HepG2 (cell line): Measurements from ENCODE around the gene CORO1A. TPM values are rescaled to one million over a fixed set of nuclear protein-coding genes. Genes with fewer than 3 reads are reported as not detected.

Experiments used
- ATAC-seq: fragments of 200-7000 bp; cut with Tn5 transposase; 3 replicates; pipeline ENCODE4 v1.9.1; 2020; ENCODE audit warnings: mild to moderate bottlenecking, moderate library complexity
- BruUV-seq: library from RNA; stranded (reverse); fragments of 400-500 nt; replicated peaks from 2 replicates; lab custom pipeline; 2021; lab: Mats Ljungman, UMichigan
- CTCF ChIA-PET: fragments of 300-600 bp; formaldehyde crosslinking; extraction: SDS; loops from one replicate; lab custom pipeline; 2021; ENCODE audit warnings: low total read pairs, inconsistent platforms, low intra/inter-chr PET ratio; lab: Yijun Ruan, JAX
- POLR2A ChIA-PET: fragments of 350-600 bp; sonication (Branson Sonifier 250); formaldehyde crosslinking; loops from one replicate; lab custom pipeline; 2020; ENCODE audit warnings: antibody characterized with exemption, inconsistent platforms; lab: Yijun Ruan, JAX
- DNase-seq: peaks from one replicate; pipeline ENCODE4 v3.0.0-alpha.2; 2015; ENCODE audit warnings: low spot score
- FAIRE-seq: peaks from 3 replicates; lab custom pipeline; 2011; peaks lifted over from hg19 to GRCh38; lab: Jason Lieb, UNC
- H2AFZ ChIP-seq: one replicate; pipeline ENCODE4 v1.6.1; 2011; ENCODE audit warnings: low read length, inconsistent platforms
- H3K27ac ChIP-seq: fragments of 300-600 bp; 3 replicates; pipeline ENCODE4 v1.8.0; 2011; ENCODE audit warnings: mixed run types, mild to moderate bottlenecking, mixed read lengths, low read length, inconsistent platforms; ENCODE audit not compliant: insufficient read depth; ENCODE audit errors: extremely low read length
- H3K27me3 ChIP-seq, 2 experiments: fragments of 200-600 bp in 1 of 2; 2 replicates in 1 of 2; 3 replicates in 1 of 2; pipeline versions ENCODE4 v1.6.0 to v1.8.0; 2011; ENCODE audit warnings: low read length in 2 of 2, mild to moderate bottlenecking in 2 of 2, moderate library complexity in 2 of 2, inconsistent platforms in 1 of 2; ENCODE audit not compliant: insufficient read depth in 2 of 2, control insufficient read depth in 1 of 2
- H3K36me3 ChIP-seq, 2 experiments: fragments of 200-600 bp in 1 of 2; replicated peaks in 1 of 2; 2 replicates in 1 of 2; 3 replicates in 1 of 2; pipeline versions ENCODE4 v1.5.1 to v1.8.0; 2011; ENCODE audit warnings: low read length in 2 of 2, inconsistent platforms in 1 of 2; ENCODE audit not compliant: insufficient read depth in 2 of 2, control insufficient read depth in 1 of 2
- H3K4me1 ChIP-seq: 2 replicates; pipeline ENCODE4 v1.5.1; 2012; ENCODE audit warnings: low read length, inconsistent platforms; ENCODE audit not compliant: insufficient read depth
- H3K4me2 ChIP-seq: 2 replicates; pipeline ENCODE4 v1.6.0; 2011; ENCODE audit warnings: low read depth, low read length, inconsistent platforms
- H3K4me3 ChIP-seq, 3 experiments: fragments of 200-600 bp in 1 of 3; sonication (generic), shearing (Covaris generic) in 1 of 3; replicated peaks in 1 of 3; 2 replicates each; pipeline ENCODE4 v1.5.1; 2011 to 2016; ENCODE audit warnings: low read length in 3 of 3, inconsistent platforms in 2 of 3, low read depth in 2 of 3, mild to moderate bottlenecking in 2 of 3, control low read depth in 1 of 3, mixed read lengths in 1 of 3; ENCODE audit not compliant: insufficient read depth in 1 of 3
- H3K79me2 ChIP-seq: one replicate; pipeline ENCODE4 v1.6.1; 2011; ENCODE audit warnings: low read length, inconsistent platforms; ENCODE audit not compliant: insufficient read depth
- H3K9ac ChIP-seq: 2 replicates; pipeline ENCODE4 v1.6.0; 2011; ENCODE audit warnings: mild to moderate bottlenecking, low read depth, low read length, inconsistent platforms; ENCODE audit not compliant: insufficient read depth
- H3K9me3 ChIP-seq: 2 replicates; pipeline ENCODE4 v1.5.1; 2012; ENCODE audit warnings: mild to moderate bottlenecking, low read length
- H4K20me1 ChIP-seq: 2 replicates; pipeline ENCODE4 v1.6.0; 2011; ENCODE audit warnings: inconsistent platforms, mild to moderate bottlenecking, low read length, moderate library complexity; ENCODE audit not compliant: insufficient read depth
- ASH2L ChIP-seq: fragments of 300-600, 200-600 bp; sonication (generic); IDR thresholded peaks from 2 replicates; pipeline ENCODE4 v1.7.0; 2017; ENCODE audit warnings: low read depth, mild to moderate bottlenecking, moderate library complexity, mixed read lengths, low read length; ENCODE audit not compliant: insufficient read length
- ATF7-NPFF ChIP-seq: sonication (generic); formaldehyde crosslinking; IDR thresholded peaks from 2 replicates; pipeline ENCODE4 v1.8.1; 2023; ENCODE audit warnings: mild to moderate bottlenecking, low read depth, missing genetic modification reagents, moderate library complexity
- CBX1 ChIP-seq: IDR thresholded peaks from one replicate; pipeline ENCODE4 v1.6.1; 2016; ENCODE audit warnings: antibody characterized with exemption, low read depth
- FOSL2 ChIP-seq: sonication (generic); formaldehyde crosslinking; IDR thresholded peaks from 2 replicates; pipeline ENCODE4 v1.4.0; 2020; ENCODE audit warnings: missing genetic modification reagents
- FOXP1 ChIP-seq, 2 experiments: fragments of 450-650 bp in 1 of 2; IDR thresholded peaks; 2 replicates each; pipeline ENCODE4 v1.6.1; 2017 to 2018; ENCODE audit warnings: antibody characterized with exemption in 1 of 2
- HHEX ChIP-seq: IDR thresholded peaks from 2 replicates; pipeline ENCODE4 v1.6.1; 2016; ENCODE audit warnings: control low read depth
- HNF1A ChIP-seq, 2 experiments: sonication (generic) in 1 of 2; formaldehyde crosslinking in 1 of 2; IDR thresholded peaks; 2 replicates each; pipeline versions ENCODE4 v1.4.0 to v1.6.1; 2016 to 2020; ENCODE audit warnings: borderline replicate concordance in 1 of 2, low read depth in 1 of 2, mild to moderate bottlenecking in 1 of 2, missing genetic modification reagents in 1 of 2
- KAT7 ChIP-seq: IDR thresholded peaks from 2 replicates; pipeline ENCODE4 v1.6.1; 2018; ENCODE audit warnings: borderline replicate concordance, missing compliant biosample characterization
- KMT2B ChIP-seq: IDR thresholded peaks from 2 replicates; pipeline ENCODE4 v1.6.1; 2016; ENCODE audit warnings: missing genetic modification reagents, missing compliant biosample characterization
- MAF1 ChIP-seq: sonication (generic); formaldehyde crosslinking; IDR thresholded peaks from 2 replicates; pipeline ENCODE4 v1.5.0; 2020; ENCODE audit warnings: missing genetic modification reagents, borderline replicate concordance
- NFIC ChIP-seq: IDR thresholded peaks from 2 replicates; pipeline ENCODE4 v1.6.1; 2012; ENCODE audit warnings: mild to moderate bottlenecking, low read length, inconsistent platforms
- POLR2A ChIP-seq, 2 experiments: IDR thresholded peaks; 2 replicates each; pipeline ENCODE4 v1.6.1; 2011; ENCODE audit warnings: low read depth in 2 of 2, low read length in 2 of 2, mild to moderate bottlenecking in 1 of 2, moderate library complexity in 1 of 2; ENCODE audit not compliant: insufficient read depth in 1 of 2
- TFDP1 ChIP-seq: IDR thresholded peaks from 2 replicates; pipeline ENCODE4 v1.6.1; 2016; ENCODE audit warnings: missing compliant biosample characterization, missing genetic modification reagents, borderline replicate concordance
- TIGD3 ChIP-seq: sonication (generic); formaldehyde crosslinking; IDR thresholded peaks from 2 replicates; pipeline ENCODE4 v1.5.1; 2020; ENCODE audit warnings: mild to moderate bottlenecking, missing genetic modification reagents, borderline replicate concordance
- ZNF230 ChIP-seq: sonication (generic); formaldehyde crosslinking; IDR thresholded peaks from 2 replicates; pipeline ENCODE4 v1.4.0; 2020; ENCODE audit warnings: mild to moderate bottlenecking, missing genetic modification reagents
- ZNF503 ChIP-seq: sonication (generic); formaldehyde crosslinking; IDR thresholded peaks from 2 replicates; pipeline ENCODE4 v1.4.0; 2020; ENCODE audit warnings: missing genetic modification reagents
- WGBS: methylation state at CpG from one replicate; pipeline ENCODE4 v1.1.6; 2017; ENCODE audit warnings: low lambda C conversion rate; 5-methylcytosine and 5-hydroxymethylcytosine counted together
- in situ Hi-C: cut with HindIII; loops from 2 replicates; pipeline ENCODE4 v1.10.0; 2017; ENCODE audit warnings: low pct_unique_long_range_greater_than_20kb; ENCODE audit not compliant: extremely low pct_ligation_motif_present
- intact Hi-C: fragments of 100-400 bp; cut with micrococcal nuclease; formaldehyde crosslinking; loops from one replicate; pipeline ENCODE4 v1.10.0; 2022; ENCODE audit not compliant: unreplicated experiment
- polyA plus RNA-seq, 8 experiments: library from polyadenylated mRNA; depleted of rRNA in 3 of 8; stranded (reverse) in 7 of 8; unstranded in 1 of 8; fragments of >200 nt; fragmentation: Illumina TruSeq in 4 of 8; extraction: Trizol in 4 of 8; gene quantifications; 2 replicates each; pipeline versions ENCODE4 v1.2.1 to v1.2.3, GENCODE V29; 2011 to 2016; ENCODE audit warnings: low read depth in 4 of 8, missing spikeins in 1 of 8, mixed read lengths in 1 of 8; ENCODE audit not compliant: insufficient read depth in 1 of 8
- total RNA-seq, 5 experiments: library from RNA; depleted of rRNA; stranded (reverse); fragments of >200 nt; fragmentation: Illumina TruSeq; extraction: Trizol; gene quantifications; 2 replicates each; pipeline ENCODE4 v1.2.3, GENCODE V29; 2016; ENCODE audit warnings: low read depth in 1 of 5

CORO1A gene
- total and polyA plus RNA-seq, 2 of the 13 experiments (the other 11 are each of a cell fraction or from before 2014, with no cell fraction given), result 6.5 to 12.9 TPM

- Histone ChIP-seq H3K4me1 (peaks cover 66% of the 10 kb centered on the region), H3K27me3 (no peaks in the 10 kb centered on the region), H3K4me3 (no peak overlapping the region; a peak in 2 of 6 replicates), H3K9me3 (no peaks in the 10 kb centered on the region), H3K4me2 (peak overlapping the region; percentile 51), H3K36me3 (no peaks in the 10 kb centered on the region), H3K27ac (no peak overlapping the region), H2AFZ (peak overlapping the region; percentile 75), H4K20me1 (no peaks in the 10 kb centered on the region), H3K79me2 (no peaks in the 10 kb centered on the region), H3K9ac (no peak overlapping the region)
- WGBS, result 51% methylated on average over 13 of the region's 13 CpGs
- POLR2A ChIA-PET, result interaction anchor here (0.6 to 1.1 kb wide), 4 partner anchors 12 to 76 kb away, joined by 3 to 4 read pairs (median 3); partner anchors contain the start of gene CORO1A
- DNase-seq, result peak; percentile 61
- BruUV-seq, result no TSS peak
- CTCF ChIA-PET, result no interaction called here
- FAIRE-seq, result peak; percentile 42
- peak; percentile 26 for ATAC-seq
- intact Hi-C loops, result no loop called here
- in situ Hi-C loops, result no loop called here
- TF ChIP-seq ATF7-NPFF (CRISPR knock-in tag) (no peak), TIGD3 (CRISPR knock-in tag) (no peak), CBX1 (no peak), NFIC (no peak), HNF1A (IDR thresholded peaks at IDR 0.05; ENCODE audit: low read depth) (no peak), HNF1A (CRISPR knock-in tag; IDR thresholded peaks at IDR 0.05; ENCODE audit: borderline replicate concordance) (no peak), POLR2A (IDR thresholded peaks at IDR 0.05; ENCODE audit: insufficient read depth in 1 of 2, low read depth in 2 of 2, low read length in 2 of 2) (no peak), ASH2L (no peak), HHEX (CRISPR knock-in tag) (no peak), FOSL2 (0 out of 2 replicates have a peak, but pooled peaks have one; percentile 18), KMT2B (CRISPR knock-in tag) (no peak), MAF1 (CRISPR knock-in tag) (no peak), ZNF503 (CRISPR knock-in tag) (no peak), ZNF230 (CRISPR knock-in tag) (no peak), TFDP1 (CRISPR knock-in tag) (no peak), KAT7 (CRISPR knock-in tag) (no peak), FOXP1 (IDR thresholded peaks at IDR 0.05) (peak; percentile 53; the same call in 1 of the 2 replicates), FOXP1 (CRISPR knock-in tag; IDR thresholded peaks at IDR 0.05) (peak; percentile 70)
These were observed 40.6 kb upstream of the CORO1A start for GRCh38 chr16:30142672-30143346.
